ENCODE results near the gene CEMIP2. TPM values are rescaled to one million over a fixed set of nuclear protein-coding genes. Genes with fewer than 3 reads are reported as not detected.
A peak's percentile ranks its signal among the peaks of the same experiment; 100 is the strongest.

The CEMIP2 gene
- total and polyA plus RNA-seq, 2 of the 13 experiments (the other 11 are each of a cell fraction or from before 2014, with no cell fraction given), result 94.3 to 128 TPM

GRCh38 chr9:71675857-71676165 is 92.5 kb downstream of the CEMIP2 start (continued):
- TF ChIP-seq MIER3 (CRISPR knock-in tag; IDR thresholded peaks at IDR 0.05; ENCODE audit: borderline replicate concordance) (no peak), SRY (CRISPR knock-in tag; IDR thresholded peaks at IDR 0.05) (no peak), ZNF343 (CRISPR knock-in tag; IDR thresholded peaks at IDR 0.05) (no peak)

- Histone ChIP-seq H4K20me1 (ENCODE audit: insufficient read depth, low read length) (no peaks in the 10 kb centered on the region), H3K27me3 (ENCODE audit: control insufficient read depth in 1 of 2, insufficient read depth in 2 of 2, low read length in 2 of 2) (no peaks in the 10 kb centered on the region; a peak in 1 of 5 replicates), H3K36me3 (replicated peaks in 1 of 2; ENCODE audit: control insufficient read depth in 1 of 2, insufficient read depth in 2 of 2, low read length in 2 of 2) (no peaks in the 10 kb centered on the region), H2AFZ (ENCODE audit: low read length) (no peak overlapping the region), H3K4me1 (ENCODE audit: insufficient read depth, low read length) (peaks cover 59% of the 10 kb centered on the region), H3K9me3 (ENCODE audit: low read length) (peaks cover 8% of the 10 kb centered on the region; the same call in 1 of the 2 replicates), H3K4me2 (ENCODE audit: low read depth, low read length) (no peak overlapping the region), H3K27ac (ENCODE audit: extremely low read length, insufficient read depth, low read length) (no peak overlapping the region), H3K79me2 (ENCODE audit: insufficient read depth, low read length) (no peaks in the 10 kb centered on the region), H3K4me3 (replicated peaks in 1 of 3; ENCODE audit: insufficient read depth in 1 of 3, low read depth in 2 of 3, low read length in 3 of 3) (no peak overlapping the region), H3K9ac (ENCODE audit: insufficient read depth, low read depth, low read length) (no peak overlapping the region)
- DNase-seq (ENCODE audit: low spot score) (no peak), FAIRE-seq (no peak), ATAC-seq (no peak)
- intact Hi-C loops (cut with micrococcal nuclease; ENCODE audit: unreplicated experiment), result loop anchor here (10.0 kb wide), 1 partner anchor 240 kb away; the partner anchor contains the start of genes ABHD17B and C9orf85
- CTCF ChIA-PET (ENCODE audit: low intra/inter-chr PET ratio, low total read pairs), result no interaction called here
- POLR2A ChIA-PET, result no interaction called here
- BruUV-seq (replicated peaks), result no TSS peak
- TF ChIP-seq NCOA5 (CRISPR knock-in tag; IDR thresholded peaks at IDR 0.05) (no peak), ZFP91 (CRISPR knock-in tag; IDR thresholded peaks at IDR 0.05; ENCODE audit: borderline replicate concordance) (no peak), REST (IDR thresholded peaks at IDR 0.05; ENCODE audit: borderline replicate concordance in 1 of 2, low read depth in 1 of 2, low read length in 2 of 2) (no peak), SP2 (CRISPR knock-in tag; IDR thresholded peaks at IDR 0.05) (no peak), ZNF674 (CRISPR knock-in tag; IDR thresholded peaks at IDR 0.05; ENCODE audit: low read depth) (no peak), AGO2 (optimal IDR thresholded peaks at IDR 0.05; ENCODE audit: low read depth, low read length) (peak; percentile 69), DMAP1 (CRISPR knock-in tag; IDR thresholded peaks at IDR 0.05) (no peak), NR1H2 (CRISPR knock-in tag; IDR thresholded peaks at IDR 0.05; ENCODE audit: borderline replicate concordance, low read depth) (no peak), ZFYVE20 (CRISPR knock-in tag; IDR thresholded peaks at IDR 0.05; ENCODE audit: borderline replicate concordance, low read depth) (no peak)
- in situ Hi-C loops (cut with HindIII; ENCODE audit: extremely low pct_ligation_motif_present, low pct_unique_long_range_greater_than_20kb), result no loop called here
- 80% methylated on average over 2 of the region's 3 CpGs for WGBS (ENCODE audit: low lambda C conversion rate)
Measured at GRCh38 chr9:71675105-71675856, 93.0 kb downstream of the CEMIP2 start.
